ENCODE results near the gene OS9.
A peak's percentile ranks its signal among the peaks of the same experiment; 100 is the strongest.

OS9 gene

GRCh38 chr12:57738661-57739237, 44.8 kb downstream of the OS9 start, which contains the start of gene AGAP2:
Gene AGAP2 (minus strand): TSS chr12:57738742. CDS start chr12:57738246, 496 bp downstream.
- Histone ChIP-seq H2AFZ (ENCODE audit: low read depth, low read length) (no peak within 1 kb of the TSS), H2BK15ac (ENCODE audit: low read depth, poor library complexity, severe bottlenecking) (no peak within 1 kb of the TSS), H3K23ac (ENCODE audit: low read length in 2 of 2) (no peak within 1 kb of the TSS), H2AK5ac (ENCODE audit: low read length, severe bottlenecking) (no peak within 1 kb of the TSS), H3K4ac (ENCODE audit: low read depth in 1 of 2, low read length in 2 of 2) (no peak within 1 kb of the TSS), H3K79me1 (replicated peaks; ENCODE audit: low read length, poor library complexity, severe bottlenecking) (no peaks in the 10 kb centered on the region), H3K27ac (ENCODE audit: low read length, poor library complexity, severe bottlenecking) (no peak within 1 kb of the TSS), H3K4me3 (ENCODE audit: insufficient read depth in 1 of 2, low read depth in 1 of 2, low read length in 2 of 2) (peak within 1 kb of the TSS; percentile 3 to 29), H4K8ac (ENCODE audit: low read length) (no peak within 1 kb of the TSS), H2BK5ac (ENCODE audit: low read depth, low read length, poor library complexity, severe bottlenecking) (no peak within 1 kb of the TSS), H2BK120ac (ENCODE audit: low read depth, low read length) (no peak within 1 kb of the TSS), H4K91ac (ENCODE audit: low read length) (no peak within 1 kb of the TSS), H3K27me3 (ENCODE audit: control insufficient read depth in 1 of 2, insufficient read depth in 1 of 2, low read length in 2 of 2) (peaks cover 79 to 81% of the 10 kb centered on the region in 2 experiments), H3K9ac (ENCODE audit: low read length) (no peak within 1 kb of the TSS), H3K4me1 (ENCODE audit: control insufficient read depth, insufficient read depth, low read depth, low read length) (peaks cover 26% of the 10 kb centered on the region), H2BK12ac (ENCODE audit: low read length in 2 of 2) (no peak within 1 kb of the TSS), H3K36me3 (ENCODE audit: control insufficient read depth in 1 of 2, insufficient read depth in 2 of 2, low read depth in 1 of 2, low read length in 2 of 2) (no peaks in the 10 kb centered on the region), H3K4me2 (ENCODE audit: low read length, poor library complexity, severe bottlenecking) (peak within 1 kb of the TSS; percentile 79), H3K14ac (ENCODE audit: low read length in 2 of 2) (no peak within 1 kb of the TSS), H3K9me3 (ENCODE audit: control insufficient read depth, low read length) (no peaks in the 10 kb centered on the region), H3K18ac (ENCODE audit: low read depth in 1 of 2, low read length in 2 of 2) (no peak within 1 kb of the TSS)
- no peak for DNase-seq
- WGBS, result 0% methylated on average over 16 of the region's 36 CpGs

GRCh38 chr12:57739387-57739786, 45.5 kb downstream of the OS9 start:
- H3K79me1 ChIP-seq (replicated peaks; ENCODE audit: low read length, poor library complexity, severe bottlenecking), result no peaks in the 10 kb centered on the region

GRCh38 chr12:57739914-57740538, 46.1 kb downstream of the OS9 start:
- Histone ChIP-seq H3K27me3 (ENCODE audit: control insufficient read depth in 1 of 2, insufficient read depth in 1 of 2, low read length in 2 of 2) (peaks cover 66 to 69% of the 10 kb centered on the region in 2 experiments), H3K36me3 (ENCODE audit: control insufficient read depth in 1 of 2, insufficient read depth in 2 of 2, low read depth in 1 of 2, low read length in 2 of 2) (no peaks in the 10 kb centered on the region), H2BK5ac (ENCODE audit: low read depth, low read length, poor library complexity, severe bottlenecking) (no peak overlapping the region), H3K4me3 (ENCODE audit: insufficient read depth in 1 of 2, low read depth in 1 of 2, low read length in 2 of 2) (no peak overlapping the region), H3K27ac (ENCODE audit: low read length, poor library complexity, severe bottlenecking) (no peak overlapping the region), H2AFZ (ENCODE audit: low read depth, low read length) (no peak overlapping the region), H2BK120ac (ENCODE audit: low read depth, low read length) (no peak overlapping the region), H4K91ac (ENCODE audit: low read length) (no peak overlapping the region), H3K23ac (ENCODE audit: low read length in 2 of 2) (no peak overlapping the region), H2BK15ac (ENCODE audit: low read depth, poor library complexity, severe bottlenecking) (no peak overlapping the region), H2AK5ac (ENCODE audit: low read length, severe bottlenecking) (no peak overlapping the region), H3K4ac (ENCODE audit: low read depth in 1 of 2, low read length in 2 of 2) (no peak overlapping the region), H3K14ac (ENCODE audit: low read length in 2 of 2) (no peak overlapping the region), H3K4me2 (ENCODE audit: low read length, poor library complexity, severe bottlenecking) (no peak overlapping the region), H3K9ac (ENCODE audit: low read length) (no peak overlapping the region), H3K18ac (ENCODE audit: low read depth in 1 of 2, low read length in 2 of 2) (no peak overlapping the region), H4K8ac (ENCODE audit: low read length) (no peak overlapping the region), H2BK12ac (ENCODE audit: low read length in 2 of 2) (no peak overlapping the region), H3K79me1 (replicated peaks; ENCODE audit: low read length, poor library complexity, severe bottlenecking) (no peaks in the 10 kb centered on the region), H3K4me1 (ENCODE audit: control insufficient read depth, insufficient read depth, low read depth, low read length) (peaks cover 30% of the 10 kb centered on the region), H3K9me3 (ENCODE audit: control insufficient read depth, low read length) (no peaks in the 10 kb centered on the region)
- 19% methylated on average over 9 of the region's 10 CpGs for WGBS
- no peak for DNase-seq

More at GRCh38 chr12:57739387-57739786, 45.5 kb downstream of the OS9 start:
- H3K14ac ChIP-seq (ENCODE audit: low read length in 2 of 2), result no peak overlapping the region
- H3K4ac ChIP-seq (ENCODE audit: low read depth in 1 of 2, low read length in 2 of 2), result no peak overlapping the region
- H2BK120ac ChIP-seq (ENCODE audit: low read depth, low read length), result no peak overlapping the region
- no peak overlapping the region for H3K27ac ChIP-seq (ENCODE audit: low read length, poor library complexity, severe bottlenecking)
- H2AFZ ChIP-seq (ENCODE audit: low read depth, low read length), result no peak overlapping the region
- no peak overlapping the region for H2BK5ac ChIP-seq (ENCODE audit: low read depth, low read length, poor library complexity, severe bottlenecking)
- H3K23ac ChIP-seq (ENCODE audit: low read length in 2 of 2), result no peak overlapping the region
- H3K4me2 ChIP-seq (ENCODE audit: low read length, poor library complexity, severe bottlenecking), result no peak overlapping the region
- H3K36me3 ChIP-seq (ENCODE audit: control insufficient read depth in 1 of 2, insufficient read depth in 2 of 2, low read depth in 1 of 2, low read length in 2 of 2), result no peaks in the 10 kb centered on the region
- no peaks in the 10 kb centered on the region for H3K9me3 ChIP-seq (ENCODE audit: control insufficient read depth, low read length)
- H2BK12ac ChIP-seq (ENCODE audit: low read length in 2 of 2), result no peak overlapping the region
- no peak overlapping the region for H2AK5ac ChIP-seq (ENCODE audit: low read length, severe bottlenecking)
- H3K4me3 ChIP-seq (ENCODE audit: insufficient read depth in 1 of 2, low read depth in 1 of 2, low read length in 2 of 2), result no peak overlapping the region
- peaks cover 73 to 75% of the 10 kb centered on the region in 2 experiments for H3K27me3 ChIP-seq (ENCODE audit: control insufficient read depth in 1 of 2, insufficient read depth in 1 of 2, low read length in 2 of 2)
- 29% methylated on average over 6 of the region's 7 CpGs for whole genome bisulfite sequencing
- no peak overlapping the region for H3K9ac ChIP-seq (ENCODE audit: low read length)
- no peak overlapping the region for H2BK15ac ChIP-seq (ENCODE audit: low read depth, poor library complexity, severe bottlenecking)
- H3K4me1 ChIP-seq (ENCODE audit: control insufficient read depth, insufficient read depth, low read depth, low read length), result peaks cover 30% of the 10 kb centered on the region
- DNase-seq, result no peak
- H4K8ac ChIP-seq (ENCODE audit: low read length), result no peak overlapping the region
- H4K91ac ChIP-seq (ENCODE audit: low read length), result no peak overlapping the region
- H3K18ac ChIP-seq (ENCODE audit: low read depth in 1 of 2, low read length in 2 of 2), result no peak overlapping the region

GRCh38 chr12:57740656-57741412, 46.9 kb downstream of the OS9 start:
- Histone ChIP-seq H2BK12ac (ENCODE audit: low read length in 2 of 2) (no peak overlapping the region), H3K4me1 (ENCODE audit: control insufficient read depth, insufficient read depth, low read depth, low read length) (peaks cover 34% of the 10 kb centered on the region), H3K23ac (ENCODE audit: low read length in 2 of 2) (peak overlapping the region in 1 of 2 experiments; percentile 91), H3K36me3 (ENCODE audit: control insufficient read depth in 1 of 2, insufficient read depth in 2 of 2, low read depth in 1 of 2, low read length in 2 of 2) (peaks cover 0 to 1% of the 10 kb centered on the region in 2 experiments), H4K8ac (ENCODE audit: low read length) (no peak overlapping the region), H3K4me3 (ENCODE audit: insufficient read depth in 1 of 2, low read depth in 1 of 2, low read length in 2 of 2) (no peak overlapping the region), H2AFZ (ENCODE audit: low read depth, low read length) (no peak overlapping the region), H2BK15ac (ENCODE audit: low read depth, poor library complexity, severe bottlenecking) (no peak overlapping the region), H4K91ac (ENCODE audit: low read length) (no peak overlapping the region), H3K4ac (ENCODE audit: low read depth in 1 of 2, low read length in 2 of 2) (no peak overlapping the region), H3K18ac (ENCODE audit: low read depth in 1 of 2, low read length in 2 of 2) (no peak overlapping the region), H3K27me3 (ENCODE audit: control insufficient read depth in 1 of 2, insufficient read depth in 1 of 2, low read length in 2 of 2) (peaks cover 58 to 61% of the 10 kb centered on the region in 2 experiments), H2BK120ac (ENCODE audit: low read depth, low read length) (no peak overlapping the region), H3K27ac (ENCODE audit: low read length, poor library complexity, severe bottlenecking) (no peak overlapping the region), H2AK5ac (ENCODE audit: low read length, severe bottlenecking) (no peak overlapping the region), H3K9ac (ENCODE audit: low read length) (no peak overlapping the region), H3K14ac (ENCODE audit: low read length in 2 of 2) (no peak overlapping the region), H3K79me1 (replicated peaks; ENCODE audit: low read length, poor library complexity, severe bottlenecking) (no peaks in the 10 kb centered on the region), H3K4me2 (ENCODE audit: low read length, poor library complexity, severe bottlenecking) (no peak overlapping the region), H2BK5ac (ENCODE audit: low read depth, low read length, poor library complexity, severe bottlenecking) (no peak overlapping the region), H3K9me3 (ENCODE audit: control insufficient read depth, low read length) (no peaks in the 10 kb centered on the region)
- no peak for DNase-seq
- 80% methylated on average over 5 of the region's 5 CpGs for WGBS
